SKM-1 (cell line): ENCODE measurements around the gene FAM163B.

ENCODE experiments used
- DNase-seq: peaks from one replicate; lab custom pipeline; 2025; ENCODE audit not compliant: unreplicated experiment; lab: John Stamatoyannopoulos, UW

The FAM163B gene

GRCh38 chr9:133600739-133601138 is 8.4 kb downstream of the FAM163B start:
- DNase-seq: no peak

GRCh38 chr9:133599470-133600173 is 9.6 kb downstream of the FAM163B start:
- no peak for DNase-seq

- DNase-seq: no peak
Measured at GRCh38 chr9:133598978-133599377, 10.2 kb downstream of the FAM163B start.

DNA sequence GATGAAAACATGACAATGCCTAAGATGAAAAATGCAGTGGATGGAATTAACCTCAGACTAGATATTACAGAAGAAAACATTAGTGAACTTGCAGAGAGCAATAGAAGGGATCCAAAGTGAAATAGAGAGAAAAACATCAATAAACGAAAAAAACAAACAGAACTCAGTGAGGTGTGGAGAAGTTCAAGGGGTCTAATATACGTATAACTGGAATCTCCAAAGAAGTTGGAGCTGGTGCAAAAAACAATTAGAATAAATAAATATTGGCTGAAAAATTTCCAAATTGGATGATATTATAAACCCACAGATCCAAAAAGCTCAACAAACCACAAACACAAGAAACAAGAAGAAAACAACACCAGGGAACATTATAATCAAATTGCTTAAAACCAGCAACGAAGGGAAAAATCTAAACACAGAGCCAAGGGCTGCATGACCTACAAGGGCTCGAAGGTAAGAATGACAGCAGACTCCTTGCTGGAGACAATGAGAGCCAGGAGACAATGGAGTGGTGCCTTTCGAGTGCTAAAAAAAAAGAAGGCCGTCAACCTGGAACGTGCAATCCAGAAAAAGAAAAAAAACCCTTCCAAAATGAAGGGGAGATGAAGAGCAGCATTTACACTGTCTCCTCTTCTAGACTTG is 11.8 kb downstream of the FAM163B start:
- no peak for DNase-seq

- no peak for DNase-seq
Measured at GRCh38 chr9:133595910-133596309, 13.3 kb downstream of the FAM163B start.

DNA sequence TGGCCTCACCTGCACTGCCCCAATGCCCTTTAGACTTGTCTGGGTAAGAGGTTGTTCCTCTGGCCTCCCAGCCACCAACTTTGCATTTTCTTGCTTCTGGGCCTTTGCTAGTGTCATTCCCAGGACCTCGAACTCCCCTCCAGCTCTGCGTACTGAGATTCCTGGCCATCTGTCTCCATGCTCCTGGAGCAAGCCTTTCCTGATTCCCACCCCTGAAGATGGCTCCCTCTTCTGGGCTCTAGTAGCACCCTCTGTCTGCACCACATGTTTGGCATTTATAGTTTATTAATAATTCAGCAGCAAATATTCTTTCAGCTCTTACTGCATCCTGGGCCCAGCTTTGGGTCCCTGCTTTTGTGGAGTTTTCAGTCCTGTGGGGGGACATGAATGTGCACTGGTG is 14.9 kb downstream of the FAM163B start:
- no peak for DNase-seq

- DNase-seq: no peak
Measured at GRCh38 chr9:133593587-133594253, 15.5 kb downstream of the FAM163B start.

DNA sequence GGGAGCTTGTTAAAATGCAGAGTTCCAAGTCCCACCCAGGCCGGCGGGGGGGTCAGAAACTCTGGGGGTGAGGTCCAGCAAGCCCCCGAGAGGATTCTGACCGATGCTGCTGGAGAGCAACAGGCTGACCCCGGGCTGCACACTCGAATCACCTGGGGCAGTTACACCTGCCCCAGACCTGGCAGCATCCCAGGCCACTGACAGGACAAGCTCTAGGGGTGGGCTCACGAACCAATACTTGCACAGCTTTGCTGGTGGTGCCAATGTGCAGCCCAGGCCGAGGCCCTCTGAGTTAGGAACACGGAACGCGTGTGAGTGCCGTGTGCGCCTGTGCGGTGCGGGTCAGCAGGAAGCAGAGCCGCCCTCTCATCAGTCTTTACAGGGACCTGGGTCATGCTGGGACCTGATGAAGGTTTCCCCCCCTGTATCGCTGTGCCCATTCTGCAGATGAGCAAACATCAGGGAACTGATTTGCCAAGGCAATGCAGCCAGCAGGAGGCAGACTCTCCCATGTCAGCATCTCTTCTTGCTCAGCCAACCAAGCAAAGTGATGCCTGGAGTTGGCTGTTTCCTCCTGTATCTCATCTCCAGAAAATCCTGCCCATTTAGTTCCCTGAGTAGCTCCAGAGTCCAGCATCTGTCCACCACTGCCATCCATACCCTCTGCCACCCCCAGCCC is 16.3 kb downstream of the FAM163B start:
- no peak for DNase-seq

DNA sequence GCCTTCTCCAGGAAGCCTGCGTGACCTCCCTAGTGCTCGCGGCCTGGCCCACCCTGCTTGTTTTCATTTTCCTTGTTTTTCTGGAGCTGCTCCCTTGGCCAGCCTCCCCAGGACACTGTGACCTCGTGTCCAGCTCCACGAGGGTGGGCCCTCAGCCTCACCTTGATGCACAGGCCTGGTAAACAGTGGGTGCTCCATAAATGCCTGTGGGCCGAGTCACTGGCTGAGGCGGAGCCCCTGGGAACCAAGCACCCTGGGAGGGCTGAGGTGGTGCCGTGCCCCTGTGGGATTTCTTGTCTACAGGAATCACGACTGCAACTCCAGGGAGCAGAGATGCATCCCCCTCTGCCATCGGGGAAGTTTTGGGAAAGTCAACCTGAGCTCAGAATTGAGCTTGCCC is 17.2 kb downstream of the FAM163B start:
- DNase-seq: no peak

- no peak for DNase-seq
Measured at GRCh38 chr9:133591116-133591910, 17.9 kb downstream of the FAM163B start.

DNA sequence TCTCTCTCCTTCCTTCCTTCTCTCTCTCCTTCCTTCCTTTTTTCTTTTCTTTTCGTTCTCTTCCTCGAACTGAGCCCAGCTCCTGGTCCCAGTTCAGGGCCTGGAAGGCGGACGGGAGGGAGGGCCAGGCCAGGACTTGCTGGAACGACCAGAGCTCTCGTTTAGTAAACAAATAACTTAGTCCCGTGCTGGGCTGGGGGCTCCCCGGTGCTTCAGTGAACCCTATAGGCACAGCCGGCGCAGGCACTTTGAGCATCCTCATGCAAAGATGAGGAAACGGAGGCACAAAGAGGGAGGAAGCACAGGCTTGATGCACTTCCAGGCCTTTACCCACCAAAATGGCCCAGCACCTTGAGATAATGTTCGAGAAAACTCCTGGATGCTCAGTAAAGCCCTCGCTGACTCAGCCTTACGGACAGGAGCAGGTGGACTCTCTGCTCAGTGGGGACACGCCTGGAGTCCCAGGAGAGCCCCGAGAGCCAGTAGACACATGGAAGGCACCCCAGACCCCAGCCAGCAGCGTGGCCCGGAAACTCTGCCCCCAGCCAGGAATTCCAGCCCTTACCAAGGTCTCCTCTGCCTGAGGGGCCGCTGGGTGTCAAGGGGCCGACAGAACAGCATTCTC is 18.8 kb downstream of the FAM163B start:
- no peak for DNase-seq

GRCh38 chr9:133589454-133590227 is 19.5 kb downstream of the FAM163B start:
- no peak for DNase-seq

GRCh38 chr9:133587466-133587865 is 21.7 kb downstream of the FAM163B start:
- no peak for DNase-seq

DNA sequence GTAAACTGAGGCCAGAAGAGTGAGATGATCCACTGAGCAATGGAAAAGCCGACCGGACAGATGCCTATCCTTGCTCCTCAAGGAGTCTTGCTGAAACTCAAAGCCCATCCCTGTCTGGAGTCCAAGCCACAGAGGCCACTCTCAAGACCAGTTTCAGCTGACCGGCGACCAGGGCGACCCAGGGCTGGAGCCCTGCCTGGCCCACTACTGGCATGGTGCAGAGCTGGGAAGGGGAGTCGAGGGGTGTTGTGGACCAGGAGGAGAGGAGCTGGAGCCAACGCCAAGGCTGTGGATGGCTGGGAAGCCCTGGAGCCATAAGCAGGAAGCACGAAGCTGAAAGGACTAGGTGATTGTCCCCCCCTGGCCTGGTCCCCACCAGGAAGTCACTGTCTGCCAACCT is 22.1 kb downstream of the FAM163B start:
- no peak for DNase-seq

DNA sequence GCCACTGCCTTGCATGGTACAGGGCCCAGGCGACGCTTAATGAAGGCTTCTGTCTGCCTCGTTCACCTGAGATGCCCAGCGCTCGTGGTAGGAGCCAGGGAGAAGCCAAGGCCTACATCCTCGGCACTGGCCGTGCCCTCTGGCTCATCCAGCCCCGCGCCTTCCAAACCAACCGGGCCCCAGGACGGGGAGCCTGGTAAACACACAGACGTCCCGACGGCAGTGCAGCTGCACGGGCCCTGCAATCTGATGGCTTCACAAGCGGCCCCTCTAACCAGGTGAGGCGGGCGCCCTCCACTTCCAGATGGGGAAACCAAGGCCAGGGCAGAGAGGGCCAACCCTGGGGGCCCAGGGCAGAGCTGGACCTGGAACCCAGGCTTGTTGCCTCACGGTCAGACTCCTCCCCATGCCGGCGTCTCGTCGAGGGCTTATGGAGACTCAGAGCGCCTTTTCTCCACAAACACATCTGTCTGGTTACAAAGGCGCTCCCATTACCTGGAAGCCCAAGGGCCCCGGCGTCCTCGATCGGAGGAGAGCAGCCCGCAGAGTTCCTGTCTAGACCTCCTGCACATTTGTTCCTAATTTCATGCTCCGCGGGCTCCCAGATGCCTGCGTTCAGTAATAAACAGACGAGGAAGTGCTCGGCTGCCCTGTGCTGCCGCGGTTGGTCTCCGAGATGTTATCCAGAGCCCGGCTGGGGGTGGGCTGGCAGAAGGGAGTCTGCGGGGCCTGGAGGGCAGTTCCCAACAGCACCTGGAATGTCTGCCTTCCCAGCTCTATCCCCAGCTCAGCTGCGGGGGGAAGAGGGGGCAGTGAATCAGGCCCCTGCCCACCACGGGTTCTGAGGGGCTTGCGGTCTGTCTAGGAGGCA is 23.5 kb downstream of the FAM163B start:
- DNase-seq: no peak

DNA sequence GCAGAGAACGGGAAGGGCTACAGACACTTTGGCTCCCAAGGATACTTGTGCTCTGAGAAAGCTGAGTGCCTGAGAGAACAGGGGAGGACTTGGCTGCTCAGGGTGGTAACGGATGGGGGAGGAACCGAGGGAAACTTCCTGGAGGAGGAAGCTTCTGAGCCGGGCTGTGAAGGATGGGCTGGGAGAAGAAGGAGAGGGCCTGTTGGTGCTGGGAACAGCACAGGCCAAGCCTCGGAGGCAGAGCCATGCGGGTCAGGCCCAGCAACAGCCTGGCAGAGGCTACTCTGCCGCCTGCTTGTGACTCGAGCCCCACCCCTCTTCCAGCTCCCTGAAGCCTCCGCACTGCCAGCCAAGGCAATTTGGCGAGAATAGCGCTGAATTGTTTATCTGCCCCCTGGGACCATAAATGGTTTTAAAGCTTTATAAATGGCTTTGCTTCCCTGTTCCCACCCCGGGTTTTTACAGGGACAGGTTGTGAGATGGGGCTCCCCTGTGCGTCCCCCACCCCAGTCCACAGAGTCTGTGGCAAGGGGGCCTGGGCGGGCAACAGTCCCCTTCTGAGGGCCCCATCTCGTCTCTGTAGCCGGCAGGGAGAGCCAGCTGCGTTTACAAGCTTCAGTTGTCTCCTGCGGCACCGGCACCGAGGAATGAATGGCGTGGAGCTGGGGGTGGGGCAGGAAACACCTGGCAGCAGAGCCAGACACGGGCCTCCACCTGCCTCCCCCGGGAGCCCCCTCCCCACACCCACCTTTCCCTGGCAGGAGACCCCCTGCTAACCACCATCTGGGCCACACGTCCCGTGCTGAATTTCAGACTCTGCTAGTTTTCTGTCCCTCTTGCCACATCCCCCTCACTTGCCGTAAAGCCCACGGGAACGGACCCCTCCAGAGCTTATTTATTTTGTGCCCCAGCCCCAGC is 24.4 kb downstream of the FAM163B start:
- no peak for DNase-seq

DNA sequence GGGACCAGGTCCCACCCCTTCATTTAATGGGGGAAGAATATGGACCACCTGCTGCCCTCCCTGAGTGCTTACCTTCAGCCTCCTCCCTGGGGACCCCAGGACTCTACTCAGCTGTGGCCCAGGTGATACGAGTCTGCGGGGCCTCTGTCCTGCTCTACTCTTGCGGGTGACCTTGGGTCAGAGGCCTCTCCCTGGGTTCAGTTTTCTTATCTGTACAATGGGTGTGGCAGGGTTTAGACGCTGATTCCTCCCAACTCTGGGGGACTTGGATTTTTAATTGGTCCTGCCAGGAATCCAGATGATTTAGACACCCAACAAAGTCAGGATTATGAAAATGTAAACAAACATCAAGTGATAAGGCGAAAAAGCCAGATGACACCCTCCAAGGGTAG is 25.0 kb downstream of the FAM163B start:
- no peak for DNase-seq

- no peak for DNase-seq
Measured at GRCh38 chr9:133583586-133583985, 25.6 kb downstream of the FAM163B start.
